GM12878 (cell line): Measurements from ENCODE around the gene DCN. TPM values are rescaled to one million over a fixed set of nuclear protein-coding genes. Genes with fewer than 3 reads are reported as not detected.

Source experiments
- ATAC-seq: fragments of 200-7000 bp; cut with Tn5 transposase; 3 replicates; pipeline ENCODE4 v1.9.1; 2020; ENCODE audit warnings: mild to moderate bottlenecking, moderate library complexity
- BruUV-seq: library from RNA; stranded (reverse); fragments of 400-500 nt; replicated peaks from 2 replicates; lab custom pipeline; 2021; lab: Mats Ljungman, UMichigan
- CTCF ChIA-PET: fragments of 300-600 bp; sonication (Branson Sonifier 250); formaldehyde crosslinking; extraction: SDS; loops from one replicate; lab custom pipeline; 2021; ENCODE audit warnings: inconsistent platforms; lab: Yijun Ruan, JAX
- POLR2A ChIA-PET: fragments of 350-600 bp; formaldehyde crosslinking; extraction: SDS; loops from one replicate; lab custom pipeline; 2021; ENCODE audit warnings: inconsistent platforms; lab: Charles Lee
- RAD21 ChIA-PET: fragments of 300-600 bp; sonication (Branson Sonifier 250); formaldehyde crosslinking; loops from one replicate; lab custom pipeline; 2023; ENCODE audit warnings: antibody characterized with exemption; ENCODE audit not compliant: unreplicated experiment; lab: Charles Lee
- SMC1A ChIA-PET: fragments of 300-600 bp; sonication (Branson Sonifier 250); formaldehyde crosslinking; loops from one replicate; lab custom pipeline; 2023; ENCODE audit not compliant: unreplicated experiment, uncharacterized antibody; lab: Charles Lee
- DNase-seq: peaks from one replicate; pipeline ENCODE4 v3.0.0-alpha.2; 2011; ENCODE audit warnings: low read depth, low spot score
- FAIRE-seq: peaks from 3 replicates; lab custom pipeline; 2011; peaks lifted over from hg19 to GRCh38; lab: Jason Lieb, UNC
- H2AFZ ChIP-seq: 2 replicates; pipeline ENCODE4 v1.6.0; 2011; ENCODE audit warnings: low read depth, low read length, control low read depth; ENCODE audit not compliant: control insufficient read depth
- H3K27ac ChIP-seq: 2 replicates; pipeline ENCODE4 v1.5.1; 2011; ENCODE audit warnings: control low read depth; ENCODE audit not compliant: control insufficient read depth, insufficient read depth
- H3K27me3 ChIP-seq, 2 experiments: replicated peaks in 1 of 2; 2 replicates each; pipeline versions ENCODE4 v1.6.0 to v1.6.1; 2011; ENCODE audit warnings: low read length in 1 of 2; ENCODE audit not compliant: control insufficient read depth in 2 of 2, insufficient read depth in 2 of 2
- H3K36me3 ChIP-seq, 2 experiments: 2 replicates each; pipeline ENCODE4 v1.5.1; 2011; ENCODE audit warnings: low read length in 1 of 2; ENCODE audit not compliant: control insufficient read depth in 2 of 2, insufficient read depth in 2 of 2
- H3K4me1 ChIP-seq: 2 replicates; pipeline ENCODE4 v1.6.1; 2011; ENCODE audit warnings: mild to moderate bottlenecking, low read length, moderate library complexity, mixed read lengths; ENCODE audit not compliant: control insufficient read depth, insufficient read depth
- H3K4me2 ChIP-seq: 2 replicates; pipeline ENCODE4 v1.6.0; 2011; ENCODE audit warnings: control low read depth; ENCODE audit not compliant: control insufficient read depth, insufficient read depth
- H3K4me3 ChIP-seq: fragments of 200-600 bp; sonication (generic); 2 replicates; pipeline ENCODE4 v1.5.1; 2016
- H3K79me2 ChIP-seq: 2 replicates; pipeline ENCODE4 v1.6.0; 2011; ENCODE audit warnings: low read length; ENCODE audit not compliant: control insufficient read depth, insufficient read depth
- H3K9ac ChIP-seq: 2 replicates; pipeline ENCODE4 v1.8.0; 2011; ENCODE audit warnings: low read length, control low read depth, mixed read lengths; ENCODE audit not compliant: control insufficient read depth, insufficient read depth
- H3K9me3 ChIP-seq: replicated peaks from 3 replicates; pipeline ENCODE4 v1.5.1; 2011; ENCODE audit warnings: mild to moderate bottlenecking, low read length; ENCODE audit not compliant: control insufficient read depth, insufficient read depth
- H4K20me1 ChIP-seq: 2 replicates; pipeline ENCODE4 v1.6.0; 2011; ENCODE audit not compliant: control insufficient read depth, insufficient read depth
- ATF2 ChIP-seq: IDR thresholded peaks from 2 replicates; pipeline ENCODE4 v1.6.1; 2012; ENCODE audit warnings: low read length, inconsistent platforms
- BACH1 ChIP-seq: fragments of 450-650 bp; IDR thresholded peaks from 2 replicates; pipeline ENCODE4 v1.6.1; 2017; ENCODE audit warnings: mild to moderate bottlenecking, borderline replicate concordance
- EGR1 ChIP-seq, 2 experiments: IDR thresholded peaks; 1 replicate in 1 of 2; 2 replicates in 1 of 2; pipeline ENCODE4 v1.6.1; 2011 to 2012; ENCODE audit warnings: low read depth in 2 of 2, low read length in 2 of 2, borderline replicate concordance in 1 of 2, mild to moderate bottlenecking in 1 of 2, moderate library complexity in 1 of 2
- EZH2 ChIP-seq: IDR thresholded peaks from 2 replicates; pipeline ENCODE4 v1.6.1; 2012; ENCODE audit warnings: low read depth, mild to moderate bottlenecking, control low read depth, inconsistent platforms, low read length, borderline replicate concordance; ENCODE audit not compliant: control insufficient read depth
- NR2C2 ChIP-seq: IDR thresholded peaks from 2 replicates; pipeline ENCODE4 v1.6.1; 2011; ENCODE audit warnings: borderline replicate concordance, low read depth; ENCODE audit not compliant: control insufficient read depth, insufficient read length
- SKIL ChIP-seq: fragments of 450-650 bp; IDR thresholded peaks from 2 replicates; pipeline ENCODE4 v1.6.1; 2017; ENCODE audit warnings: mild to moderate bottlenecking, low read depth, inconsistent platforms; ENCODE audit not compliant: poor library complexity, severe bottlenecking
- SP1 ChIP-seq: IDR thresholded peaks from one replicate; pipeline ENCODE4 v1.6.1; 2011; ENCODE audit warnings: low read depth, low read length
- SRF ChIP-seq, 2 experiments: IDR thresholded peaks; 2 replicates each; pipeline ENCODE4 v1.6.1; 2011; ENCODE audit warnings: low read depth in 2 of 2, low read length in 2 of 2, mild to moderate bottlenecking in 1 of 2, moderate library complexity in 1 of 2
- STAT1 ChIP-seq: fragments of 450-650 bp; conservative IDR thresholded peaks from 2 replicates; pipeline ENCODE4 v1.6.1; 2014; ENCODE audit warnings: antibody characterized with exemption, mild to moderate bottlenecking
- ZBTB11 ChIP-seq: fragments of 450-650 bp; formaldehyde crosslinking; IDR thresholded peaks from 2 replicates; pipeline ENCODE4 v1.5.0; 2022; ENCODE audit warnings: mild to moderate bottlenecking, missing genetic modification characterization
- ZNF217 ChIP-seq: fragments of 450-650 bp; IDR thresholded peaks from 2 replicates; pipeline ENCODE4 v1.6.1; 2017; ENCODE audit warnings: antibody characterized with exemption, mild to moderate bottlenecking
- ZNF274 ChIP-seq: IDR thresholded peaks from one replicate; pipeline ENCODE4 v1.8.0; 2011; ENCODE audit not compliant: insufficient read length, insufficient read depth
- in situ Hi-C: fragments of 300-500 bp; cut with MboI; formaldehyde crosslinking; loops from 9 replicates; pipeline ENCODE4 v1.14.3; 2018; ENCODE audit warnings: mixed read lengths
- intact Hi-C: fragments of 100-400 bp; cut with micrococcal nuclease; formaldehyde crosslinking; loops from one replicate; pipeline ENCODE4 v1.14.2; 2022; ENCODE audit not compliant: unreplicated experiment
- polyA plus RNA-seq, 11 experiments: library from polyadenylated mRNA; depleted of rRNA in 4 of 11; unstranded in 6 of 11; stranded (reverse) in 5 of 11; fragments of >200 nt; fragmentation: Nextera tagmentation in 4 of 11; fragmentation: Illumina TruSeq in 1 of 11; extraction: Ambion mirVana in 4 of 11; extraction: Trizol in 1 of 11; gene quantifications; 1 replicate in 1 of 11; 2 replicates in 10 of 11; pipeline versions ENCODE4 v1.2.1 to v1.2.3, GENCODE V29; 2011 to 2016; ENCODE audit warnings: inconsistent platforms in 2 of 11, missing spikeins in 2 of 11, low read depth in 1 of 11
- total RNA-seq, 4 experiments: library from RNA; depleted of rRNA in 3 of 4; stranded (reverse); fragments of >200 nt in 3 of 4; fragmentation: Illumina TruSeq in 1 of 4; extraction: Trizol in 1 of 4; gene quantifications; 2 replicates each; pipeline versions ENCODE4 v1.2.1 to v1.2.3, GENCODE V29; 2013 to 2021

The DCN gene
- total and polyA plus RNA-seq, 10 of the 15 experiments (the other 5 are each of a cell fraction or from before 2014, with no cell fraction given), result 0.07 to 2.1 (median 0.75) TPM; not detected in 6

GRCh38 chr12:91230841-91231240 lies 48.2 kb upstream of the DCN start:
- no peak overlapping the region for H3K27ac ChIP-seq
- DNase-seq, result no peak
- TF ChIP-seq ZNF274 (no peak), STAT1 (no peak), NR2C2 (no peak), ATF2 (no peak), EZH2 (no peak), BACH1 (no peak), EGR1 (IDR thresholded peaks at IDR 0.05; ENCODE audit: borderline replicate concordance in 1 of 2, low read depth in 2 of 2, low read length in 2 of 2) (no peak), ZNF217 (no peak), SKIL (no peak), ZBTB11 (CRISPR knock-in tag) (no peak), SP1 (no peak), SRF (IDR thresholded peaks at IDR 0.05; ENCODE audit: low read depth in 2 of 2, low read length in 2 of 2) (no peak)
- TF ChIP-seq, all 136 proteins: peak for 0
- Histone ChIP-seq H3K4me1 (no peaks in the 10 kb centered on the region), H3K9ac (no peak overlapping the region), H3K36me3 (no peaks in the 10 kb centered on the region), H2AFZ (no peak overlapping the region), H3K27me3 (no peaks in the 10 kb centered on the region), H3K4me3 (no peak overlapping the region), H3K4me2 (no peak overlapping the region), H4K20me1 (no peaks in the 10 kb centered on the region), H3K9me3 (no peaks in the 10 kb centered on the region), H3K79me2 (no peaks in the 10 kb centered on the region)
- RAD21 ChIA-PET, result no interaction called here
- no TSS peak for BruUV-seq
- CTCF ChIA-PET, result interaction anchor here (0.6 kb wide), 1 partner anchor 847 kb away, joined by 3 read pairs; no protein-coding TSS in a partner anchor
- intact Hi-C loops (no loop called here), in situ Hi-C loops (no loop called here)
- SMC1A ChIA-PET, result no interaction called here
- ATAC-seq, result no peak
- POLR2A ChIA-PET, result no interaction called here
- FAIRE-seq, result no peak
